H1 (cell line): ENCODE measurements around the gene MPDU1.
"Not testable (repeated sequence)": the region's sequence is repeated elsewhere in the genome, so short reads cannot be mapped to it uniquely, and the experiment has no call there.

Experiments
- ATF2 ChIP-seq: IDR thresholded peaks from 2 replicates; pipeline ENCODE4 v1.6.1; 2012; ENCODE audit warnings: low read length, inconsistent platforms
- ATF3 ChIP-seq: IDR thresholded peaks from 2 replicates; pipeline ENCODE4 v1.6.1; 2011; ENCODE audit warnings: low read depth, mild to moderate bottlenecking, low read length; ENCODE audit not compliant: insufficient read depth
- BACH1 ChIP-seq: IDR thresholded peaks from 2 replicates; pipeline ENCODE4 v1.6.1; 2012; ENCODE audit warnings: low read length, improper control_type of control experiment
- BRCA1 ChIP-seq: IDR thresholded peaks from 2 replicates; pipeline ENCODE4 v1.6.1; 2012; ENCODE audit warnings: low read depth, low read length, improper control_type of control experiment
- CHD2 ChIP-seq: IDR thresholded peaks from 2 replicates; pipeline ENCODE4 v1.6.1; 2012; ENCODE audit warnings: low read length, improper control_type of control experiment
- CTCF ChIP-seq, 3 experiments: IDR thresholded peaks; 1 replicate in 2 of 3; 2 replicates in 1 of 3; pipeline versions ENCODE4 v1.5.1 to v1.6.1; 2011; ENCODE audit warnings: low read length in 3 of 3, mild to moderate bottlenecking in 3 of 3, inconsistent platforms in 2 of 3, low read depth in 1 of 3, moderate library complexity in 1 of 3; ENCODE audit not compliant: insufficient read depth in 1 of 3; ENCODE audit errors: control extremely low read depth in 1 of 3
- EP300 ChIP-seq, 2 experiments: IDR thresholded peaks; 1 replicate in 1 of 2; 2 replicates in 1 of 2; pipeline ENCODE4 v1.6.1; 2011 to 2012; ENCODE audit warnings: low read depth in 2 of 2, low read length in 2 of 2, mild to moderate bottlenecking in 2 of 2, borderline replicate concordance in 1 of 2, inconsistent platforms in 1 of 2, moderate library complexity in 1 of 2
- EZH2 ChIP-seq: fragments of 200-600 bp; sonication (generic); IDR thresholded peaks from 2 replicates; pipeline ENCODE4 v1.7.1; 2012; ENCODE audit warnings: low read depth, mild to moderate bottlenecking, moderate library complexity, low read length, inconsistent platforms; ENCODE audit not compliant: severe bottlenecking
- MAX ChIP-seq: IDR thresholded peaks from 2 replicates; pipeline ENCODE4 v1.6.1; 2012; ENCODE audit warnings: inconsistent platforms
- POLR2A ChIP-seq, 2 experiments: IDR thresholded peaks; 1 replicate in 1 of 2; 2 replicates in 1 of 2; pipeline ENCODE4 v1.6.1; 2011; ENCODE audit warnings: low read depth in 2 of 2, low read length in 2 of 2, mild to moderate bottlenecking in 2 of 2; ENCODE audit errors: control extremely low read depth in 1 of 2
- SP1 ChIP-seq: IDR thresholded peaks from 2 replicates; pipeline ENCODE4 v1.6.1; 2011; ENCODE audit warnings: low read depth, low read length

- not testable (repeated sequence) for TF ChIP-seq CTCF (IDR thresholded peaks at IDR 0.05; ENCODE audit: control extremely low read depth in 1 of 3, insufficient read depth in 1 of 3, low read depth in 1 of 3, low read length in 3 of 3); EZH2; BACH1; CHD2; ATF2; POLR2A (IDR thresholded peaks at IDR 0.05; ENCODE audit: control extremely low read depth in 1 of 2, low read depth in 2 of 2, low read length in 2 of 2); BRCA1; SP1; EP300 (IDR thresholded peaks at IDR 0.05; ENCODE audit: borderline replicate concordance in 1 of 2, low read depth in 2 of 2, low read length in 2 of 2); MAX; ATF3
Measured at GRCh38 chr17:7597561-7597960, 13.9 kb downstream of the MPDU1 start.
